HepG2 (cell line): ENCODE data around the gene ITM2B. TPM values are rescaled to one million over a fixed set of nuclear protein-coding genes. Genes with fewer than 3 reads are reported as not detected.
A peak's percentile ranks its signal among the peaks of the same experiment; 100 is the strongest.

Experiments used
- CEBPG ChIP-seq: IDR thresholded peaks from 2 replicates; pipeline ENCODE4 v1.6.1; 2016
- DMTF1 ChIP-seq: sonication (generic); formaldehyde crosslinking; IDR thresholded peaks from 2 replicates; pipeline ENCODE4 v1.4.0; 2020; ENCODE audit warnings: mild to moderate bottlenecking, missing genetic modification reagents
- FIP1L1 ChIP-seq: fragments of 200-400 bp; formaldehyde crosslinking; IDR thresholded peaks from 2 replicates; pipeline ENCODE4 v1.6.1; 2018; ENCODE audit warnings: low read depth, mild to moderate bottlenecking, low read length, moderate library complexity, borderline replicate concordance; ENCODE audit not compliant: insufficient read depth
- FOXP1 ChIP-seq, 2 experiments: fragments of 450-650 bp in 1 of 2; IDR thresholded peaks; 2 replicates each; pipeline ENCODE4 v1.6.1; 2017 to 2018; ENCODE audit warnings: antibody characterized with exemption in 1 of 2
- GTF2F1 ChIP-seq: fragments of 150-350 bp; IDR thresholded peaks from 2 replicates; pipeline ENCODE4 v1.6.1; 2014; ENCODE audit warnings: low read length
- HNRNPLL ChIP-seq: fragments of 200-400 bp; formaldehyde crosslinking; IDR thresholded peaks from 2 replicates; pipeline ENCODE4 v1.6.1; 2017; ENCODE audit warnings: mild to moderate bottlenecking, low read depth, low read length; ENCODE audit not compliant: poor library complexity, severe bottlenecking
- IKZF1 ChIP-seq: fragments of 450-650 bp; IDR thresholded peaks from 2 replicates; pipeline ENCODE4 v1.7.1; 2016
- KDM1A ChIP-seq: IDR thresholded peaks from 2 replicates; pipeline ENCODE4 v1.6.1; 2016; ENCODE audit warnings: missing compliant biosample characterization
- MAZ ChIP-seq, 2 experiments: sonication (generic) in 1 of 2; formaldehyde crosslinking in 1 of 2; IDR thresholded peaks; 2 replicates each; pipeline versions ENCODE4 v1.5.0 to v1.6.1; 2012 to 2020; ENCODE audit warnings: low read depth in 2 of 2, mild to moderate bottlenecking in 2 of 2, borderline replicate concordance in 1 of 2, improper control_type of control experiment in 1 of 2, low read length in 1 of 2, missing genetic modification reagents in 1 of 2, moderate library complexity in 1 of 2
- NBN ChIP-seq: fragments of 450-650 bp; conservative IDR thresholded peaks from 2 replicates; pipeline ENCODE4 v1.6.1; 2017
- NCOA1 ChIP-seq: sonication (generic); formaldehyde crosslinking; IDR thresholded peaks from 2 replicates; pipeline ENCODE4 v1.9.0; 2021; ENCODE audit warnings: missing genetic modification reagents
- RARA ChIP-seq: IDR thresholded peaks from 2 replicates; pipeline ENCODE4 v1.6.1; 2016; ENCODE audit warnings: missing genetic modification reagents, missing compliant biosample characterization
- RBFOX2 ChIP-seq: fragments of 200-400 bp; formaldehyde crosslinking; IDR thresholded peaks from 2 replicates; pipeline ENCODE4 v1.6.1; 2017; ENCODE audit warnings: low read depth, mild to moderate bottlenecking, low read length
- SAP130 ChIP-seq: IDR thresholded peaks from 2 replicates; pipeline ENCODE4 v1.6.1; 2016; ENCODE audit warnings: low read depth
- SRSF1 ChIP-seq: fragments of 200-400 bp; formaldehyde crosslinking; optimal IDR thresholded peaks from 2 replicates; pipeline ENCODE3; 2017; ENCODE audit warnings: mild to moderate bottlenecking, low read depth, low read length, moderate library complexity
- TBL1XR1 ChIP-seq: fragments of 150-350 bp; IDR thresholded peaks from 2 replicates; pipeline ENCODE4 v1.6.1; 2014; ENCODE audit warnings: borderline replicate concordance, low read length; ENCODE audit not compliant: partially characterized antibody
- THAP11 ChIP-seq: IDR thresholded peaks from 2 replicates; pipeline ENCODE4 v1.6.1; 2016; ENCODE audit warnings: missing biosample characterization, missing genetic modification reagents
- ZBTB21 ChIP-seq: sonication (generic); formaldehyde crosslinking; IDR thresholded peaks from 2 replicates; pipeline ENCODE4 v1.4.0; 2020; ENCODE audit warnings: missing genetic modification reagents
- ZFP1 ChIP-seq: IDR thresholded peaks from 2 replicates; pipeline ENCODE4 v1.6.1; 2016
- ZNF276 ChIP-seq: sonication (generic); formaldehyde crosslinking; IDR thresholded peaks from 2 replicates; pipeline ENCODE4 v1.4.0; 2020; ENCODE audit warnings: mild to moderate bottlenecking, low read depth, missing genetic modification reagents
- ZNF414 ChIP-seq: sonication (generic); formaldehyde crosslinking; IDR thresholded peaks from 2 replicates; pipeline ENCODE4 v1.5.0; 2020; ENCODE audit warnings: missing genetic modification reagents
- ZNF546 ChIP-seq: sonication (generic); formaldehyde crosslinking; conservative IDR thresholded peaks from 2 replicates; pipeline ENCODE4 v1.8.1; 2023; ENCODE audit warnings: mild to moderate bottlenecking, missing genetic modification reagents
- ZNF614 ChIP-seq: IDR thresholded peaks from 2 replicates; pipeline ENCODE4 v1.6.1; 2018; ENCODE audit warnings: missing biosample characterization, missing genetic modification reagents, inconsistent platforms, borderline replicate concordance
- ZNF800 ChIP-seq: sonication (generic); formaldehyde crosslinking; IDR thresholded peaks from 2 replicates; pipeline ENCODE4 v1.4.0; 2020; ENCODE audit warnings: missing genetic modification reagents
- ZSCAN30 ChIP-seq: sonication (generic); formaldehyde crosslinking; IDR thresholded peaks from 2 replicates; pipeline ENCODE4 v1.5.0; 2020; ENCODE audit warnings: mild to moderate bottlenecking, missing genetic modification reagents
- polyA plus RNA-seq, 8 experiments: library from polyadenylated mRNA; depleted of rRNA in 3 of 8; stranded (reverse) in 7 of 8; unstranded in 1 of 8; fragments of >200 nt; fragmentation: Illumina TruSeq in 4 of 8; extraction: Trizol in 4 of 8; gene quantifications; 2 replicates each; pipeline versions ENCODE4 v1.2.1 to v1.2.3, GENCODE V29; 2011 to 2016; ENCODE audit warnings: low read depth in 4 of 8, missing spikeins in 1 of 8, mixed read lengths in 1 of 8; ENCODE audit not compliant: insufficient read depth in 1 of 8
- total RNA-seq, 5 experiments: library from RNA; depleted of rRNA; stranded (reverse); fragments of >200 nt; fragmentation: Illumina TruSeq; extraction: Trizol; gene quantifications; 2 replicates each; pipeline ENCODE4 v1.2.3, GENCODE V29; 2016; ENCODE audit warnings: low read depth in 1 of 5

ITM2B gene
- total and polyA plus RNA-seq, 2 of the 13 experiments (the other 11 are each of a cell fraction or from before 2014, with no cell fraction given) = 158 to 373 TPM

- TF ChIP-seq CEBPG (CRISPR knock-in tag) (peak; percentile 67), SAP130 (peak; percentile 70), ZNF546 (CRISPR knock-in tag) (no peak), FIP1L1 (no peak), KDM1A (CRISPR knock-in tag) (no peak), TBL1XR1 (no peak), ZNF276 (no peak), THAP11 (CRISPR knock-in tag) (peak; percentile 10; the same call in 1 of the 2 replicates), SRSF1 (no peak), DMTF1 (CRISPR knock-in tag) (no peak), GTF2F1 (no peak), ZNF614 (no peak), ZFP1 (no peak), FOXP1 (IDR thresholded peaks at IDR 0.05) (no peak), FOXP1 (CRISPR knock-in tag; IDR thresholded peaks at IDR 0.05) (peak; percentile 65), RBFOX2 (0 out of 2 replicates have a peak, but pooled peaks have one; percentile 3), RARA (CRISPR knock-in tag) (0 out of 2 replicates have a peak, but pooled peaks have one; percentile 6), NCOA1 (no peak), IKZF1 (no peak), ZSCAN30 (CRISPR knock-in tag) (no peak), ZNF800 (0 out of 2 replicates have a peak, but pooled peaks have one; percentile 25), HNRNPLL (no peak), NBN (no peak), ZBTB21 (CRISPR knock-in tag) (peak; percentile 59; the same call in 1 of the 2 replicates), ZNF414 (CRISPR knock-in tag) (no peak), MAZ (IDR thresholded peaks at IDR 0.05; ENCODE audit: borderline replicate concordance, low read depth, low read length) (no peak), MAZ (CRISPR knock-in tag; IDR thresholded peaks at IDR 0.05; ENCODE audit: low read depth) (no peak)
Measured at GRCh38 chr13:48236528-48237353, 3.7 kb downstream of the ITM2B start (continued).
